ENCODE data around the gene TRIOBP.

TRIOBP gene

DNA sequence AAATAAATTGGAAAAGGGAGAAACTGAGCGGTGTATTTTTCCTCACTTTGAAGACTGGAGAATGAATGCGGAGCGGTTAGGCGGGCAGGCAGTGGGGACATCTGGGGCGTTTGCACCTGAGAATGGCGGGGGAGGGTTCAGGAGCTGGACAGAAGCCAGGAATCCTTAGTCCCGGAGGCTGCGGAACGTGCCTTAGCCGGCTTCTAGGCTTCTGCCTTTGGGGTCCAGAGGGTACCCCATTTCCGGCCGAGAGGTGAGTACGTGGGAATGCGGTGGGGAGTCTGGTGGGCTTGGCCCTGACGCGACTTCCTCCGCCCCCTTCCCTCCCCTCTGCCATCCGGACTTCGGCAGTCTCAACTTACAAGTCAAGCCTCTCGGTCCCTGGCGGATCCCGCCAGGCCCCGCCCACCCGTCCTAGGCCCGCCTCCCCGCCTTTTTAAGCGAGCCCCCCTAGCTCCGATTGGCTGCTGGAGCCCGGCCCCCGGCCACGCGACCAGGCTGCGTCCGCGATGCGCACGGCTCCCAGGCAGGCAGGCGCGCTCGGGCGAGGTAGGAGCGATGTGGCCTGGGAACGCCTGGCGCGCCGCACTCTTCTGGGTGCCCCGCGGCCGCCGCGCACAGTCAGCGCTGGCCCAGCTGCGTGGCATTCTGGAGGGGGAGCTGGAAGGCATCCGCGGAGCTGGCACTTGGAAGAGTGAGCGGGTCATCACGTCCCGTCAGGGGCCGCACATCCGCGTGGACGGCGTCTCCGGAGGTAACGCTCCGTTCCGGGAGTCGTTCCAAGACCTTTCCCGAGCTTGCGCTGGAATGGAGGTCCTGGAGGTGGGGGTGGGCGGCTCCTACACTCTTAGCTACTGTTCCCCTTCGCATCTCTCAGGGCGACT, 110.8 kb downstream of the TRIOBP start, which contains the start of gene GCAT:
GCAT (plus strand) TSS at position 525 of the 884 bp plus-strand sequence; CDS start at position 559, 34 bp downstream.
- peak; percentile 90 to 95 for DNase-seq

- no peak for DNase-seq
Measured at GRCh38 chr22:37808294-37808657, 111.4 kb downstream of the TRIOBP start.

- DNase-seq = no peak
Measured at GRCh38 chr22:37809672-37810333, 113.0 kb downstream of the TRIOBP start.

DNA sequence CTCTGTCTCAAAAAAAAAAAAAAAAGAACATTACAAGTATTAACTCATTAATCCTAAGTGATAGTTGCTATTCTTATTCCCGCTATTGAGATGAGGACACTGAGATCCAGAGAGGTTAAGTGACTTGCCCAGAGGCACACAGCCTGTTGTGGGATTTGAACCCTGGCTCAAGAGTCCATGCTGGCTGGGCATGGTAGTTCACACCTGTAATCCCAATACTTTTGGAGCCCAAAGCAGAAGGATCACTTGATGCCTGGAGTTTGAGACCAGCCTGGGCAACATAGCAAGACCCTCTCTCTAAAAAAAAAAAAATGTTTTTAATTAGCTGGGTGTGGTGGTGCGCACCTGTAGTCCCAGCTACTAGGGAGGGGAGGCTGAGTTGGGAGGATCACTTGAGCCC, 115.0 kb downstream of the TRIOBP start:
- DNase-seq = no peak

DNA sequence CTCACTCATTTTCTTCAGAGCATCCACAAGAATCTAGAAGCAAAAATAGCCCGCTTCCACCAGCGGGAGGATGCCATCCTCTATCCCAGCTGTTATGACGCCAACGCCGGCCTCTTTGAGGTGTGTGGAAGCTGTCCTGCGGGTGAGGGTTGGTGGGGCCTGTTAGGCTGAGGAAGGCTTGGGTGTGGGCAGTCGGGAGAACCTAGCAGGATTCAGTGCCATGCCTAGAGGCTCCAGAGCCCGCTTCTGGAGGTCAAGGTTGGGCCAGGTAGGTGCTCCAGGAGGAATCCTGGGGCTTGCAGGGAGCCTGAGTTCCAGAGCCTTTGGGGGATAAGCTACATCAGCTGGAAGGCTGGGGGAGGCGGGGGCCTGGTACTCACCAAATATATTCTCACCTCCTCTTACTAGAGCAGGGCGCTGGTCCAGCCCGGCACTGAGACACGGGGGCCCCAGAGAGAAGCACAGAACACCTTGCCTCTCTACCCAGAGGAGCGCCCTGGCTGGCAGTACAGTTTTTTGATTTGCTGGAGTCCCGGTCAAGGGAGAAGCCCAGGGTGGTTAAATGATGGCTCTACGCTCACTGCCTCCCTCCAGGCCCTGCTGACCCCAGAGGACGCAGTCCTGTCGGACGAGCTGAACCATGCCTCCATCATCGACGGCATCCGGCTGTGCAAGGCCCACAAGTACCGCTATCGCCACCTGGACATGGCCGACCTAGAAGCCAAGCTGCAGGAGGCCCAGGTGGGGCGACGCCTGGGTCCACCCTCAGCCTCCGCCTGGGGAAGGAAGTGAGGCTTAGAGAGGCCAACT, 116.2 kb downstream of the TRIOBP start:
- no peak for DNase-seq

- DNase-seq = no peak
Measured at GRCh38 chr22:37815593-37815992, 118.7 kb downstream of the TRIOBP start.

- DNase-seq = no peak
Measured at GRCh38 chr22:37816543-37817180, 119.8 kb downstream of the TRIOBP start.

GRCh38 chr22:37817705-37818408, 121.0 kb downstream of the TRIOBP start:
- peak; percentile 90 to 92 for DNase-seq

DNA sequence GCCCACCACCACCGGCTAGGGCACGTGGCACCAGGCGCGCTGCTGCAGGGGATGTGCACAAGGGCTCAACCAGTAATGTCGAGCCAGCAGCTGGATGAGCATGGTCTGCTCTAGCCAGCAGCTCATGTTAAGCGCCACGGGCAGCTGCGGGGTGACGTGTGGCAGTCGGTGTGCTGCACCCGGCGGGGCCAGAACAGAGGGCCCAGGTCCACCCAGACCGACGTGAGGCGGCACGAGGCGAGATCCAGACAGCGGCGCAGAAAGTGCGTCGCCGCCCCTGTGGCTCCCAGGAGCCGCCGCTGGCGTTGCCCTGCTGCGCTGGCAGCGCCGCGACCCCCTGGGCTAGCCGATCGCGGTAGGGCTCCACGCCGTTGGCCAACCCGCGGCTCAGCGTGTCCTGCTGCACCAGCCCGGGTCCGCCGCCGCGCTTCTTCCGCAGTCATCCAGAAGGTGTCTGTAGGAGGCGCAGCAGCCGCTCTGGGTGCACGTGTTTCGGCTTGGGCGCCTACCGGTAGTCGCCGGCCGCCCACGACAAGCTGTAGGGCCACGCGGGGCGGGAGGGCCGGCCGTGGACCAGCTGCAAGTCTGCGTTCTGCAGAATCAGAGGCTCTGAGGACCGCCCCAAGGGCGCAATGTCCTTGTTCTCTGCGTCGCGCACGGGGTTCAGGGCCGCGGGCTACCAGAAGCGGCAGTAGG, 121.7 kb downstream of the TRIOBP start:
- DNase-seq = peak; percentile 71 to 78

DNA sequence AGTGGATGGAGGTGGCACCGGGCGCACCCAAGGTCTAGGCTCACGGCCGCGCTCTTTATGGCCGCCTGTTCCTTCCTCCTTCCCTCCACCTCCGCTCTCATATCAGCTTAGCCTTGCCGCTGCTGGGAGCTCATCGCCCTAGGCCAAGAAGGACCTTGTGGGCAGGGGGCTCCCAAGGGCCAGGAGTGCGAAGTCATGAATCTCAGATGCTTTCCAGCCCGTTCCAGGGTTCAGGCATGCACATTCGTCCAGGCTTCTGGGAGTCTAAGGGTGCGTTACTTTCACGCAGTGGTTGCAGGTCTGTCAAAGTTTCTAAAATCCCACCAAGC, 122.2 kb downstream of the TRIOBP start:
- no peak for DNase-seq

GRCh38 chr22:37820350-37820749, 123.5 kb downstream of the TRIOBP start:
- DNase-seq = no peak

- no peak for DNase-seq
Measured at GRCh38 chr22:37822079-37822833, 125.4 kb downstream of the TRIOBP start.

GRCh38 chr22:37823134-37823985, 126.5 kb downstream of the TRIOBP start, which contains the start of gene GALR3:
Gene GALR3 (plus strand): TSS chr22:37823382. CDS start chr22:37823407, 25 bp downstream.
- no peak for DNase-seq

- DNase-seq = no peak
Measured at GRCh38 chr22:37824674-37825641, 128.1 kb downstream of the TRIOBP start.
